Stimulated activated CD8-positive, alpha-beta memory T cell treated with anti-CD3 and anti-CD28 coated beads, Interleukin-4, amount 100 ng/mL, for 1 hour (primary cell): ENCODE data around the gene PLP2.

Experiments
- DNase-seq, 2 donors: peaks; one replicate each; pipeline ENCODE4 v3.0.0-alpha.2; 2020; ENCODE audit warnings: low read depth in 2 of 2, low spot score in 1 of 2

PLP2 gene

DNA sequence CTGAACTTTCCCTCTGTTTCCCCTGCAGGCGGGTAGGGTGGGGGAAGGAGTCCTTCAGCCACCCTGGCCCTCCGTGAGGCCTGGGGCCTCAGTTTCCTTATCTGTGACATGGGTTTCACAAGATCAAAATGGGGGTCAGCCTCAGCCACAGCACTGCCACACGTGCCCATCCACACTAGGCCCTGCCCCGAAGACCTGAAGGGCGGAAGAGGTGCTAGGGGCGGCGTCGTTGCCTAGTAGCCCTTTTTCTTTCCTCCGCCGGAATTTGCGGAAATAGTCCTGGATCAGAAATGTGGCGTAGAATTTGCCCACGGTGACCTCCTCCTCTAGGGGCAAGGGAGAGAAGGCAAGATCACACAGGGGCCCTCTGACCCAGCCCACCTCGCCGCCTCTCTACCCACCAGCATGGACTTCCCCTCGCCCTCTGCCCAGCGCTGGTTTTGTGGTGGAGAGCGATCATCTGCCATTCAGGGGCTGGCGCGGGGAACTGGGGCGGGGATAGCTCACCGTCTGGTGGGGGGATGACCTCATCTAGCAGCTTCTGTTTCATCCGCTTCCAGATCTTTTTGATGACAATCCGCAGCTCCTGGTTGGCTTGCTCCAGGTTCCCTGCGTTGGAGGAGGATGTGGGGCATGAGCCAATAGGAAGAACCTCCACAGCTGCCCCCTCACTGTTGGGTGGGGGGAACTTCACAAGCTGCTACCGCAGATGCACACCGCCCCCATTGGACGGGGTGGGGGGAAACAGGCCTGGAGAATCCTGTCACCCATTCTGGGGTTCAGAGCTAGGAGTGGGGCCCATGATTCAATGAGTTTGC, 37.9 kb downstream of the PLP2 start:
- DNase-seq, result no peak

DNA sequence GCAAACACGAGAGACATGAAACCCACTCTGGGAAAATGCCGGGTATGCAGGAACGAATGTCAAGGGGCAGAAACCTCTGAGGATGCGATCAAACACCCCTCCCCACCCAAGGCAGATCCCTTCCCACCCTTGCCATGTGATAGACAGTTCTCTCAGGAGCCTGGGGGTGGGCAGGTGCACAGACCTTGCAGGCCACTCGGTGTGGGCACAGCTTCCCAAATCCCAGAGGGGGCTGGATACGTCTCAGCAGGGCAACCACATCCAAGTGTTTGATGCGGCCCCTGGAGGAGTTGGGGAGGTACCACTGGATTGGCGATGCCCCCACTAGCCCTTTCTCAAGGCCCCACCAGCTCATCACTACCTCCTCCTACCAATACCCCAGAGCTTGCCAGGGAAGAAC, 38.7 kb downstream of the PLP2 start:
- DNase-seq, result no peak

DNA sequence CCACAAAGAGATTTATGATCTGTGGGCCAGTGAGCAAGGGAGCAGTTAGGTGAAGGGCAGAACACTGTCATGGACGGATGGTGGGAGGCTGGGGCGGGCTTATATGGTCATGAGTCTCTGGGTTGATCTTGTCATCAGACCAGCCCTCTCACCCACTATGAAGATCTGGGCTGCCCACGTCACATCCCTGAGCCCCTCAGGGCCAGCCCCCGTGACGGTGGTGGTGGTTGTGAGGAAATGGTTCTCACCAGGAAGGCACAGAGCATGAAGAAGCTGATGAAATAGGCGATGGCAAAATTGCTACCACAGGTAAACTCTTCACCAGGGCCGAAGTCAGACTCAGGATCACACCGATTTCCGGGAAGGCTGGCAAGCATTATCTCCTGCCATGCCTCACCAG, 39.4 kb downstream of the PLP2 start:
- no peak for DNase-seq

DNA sequence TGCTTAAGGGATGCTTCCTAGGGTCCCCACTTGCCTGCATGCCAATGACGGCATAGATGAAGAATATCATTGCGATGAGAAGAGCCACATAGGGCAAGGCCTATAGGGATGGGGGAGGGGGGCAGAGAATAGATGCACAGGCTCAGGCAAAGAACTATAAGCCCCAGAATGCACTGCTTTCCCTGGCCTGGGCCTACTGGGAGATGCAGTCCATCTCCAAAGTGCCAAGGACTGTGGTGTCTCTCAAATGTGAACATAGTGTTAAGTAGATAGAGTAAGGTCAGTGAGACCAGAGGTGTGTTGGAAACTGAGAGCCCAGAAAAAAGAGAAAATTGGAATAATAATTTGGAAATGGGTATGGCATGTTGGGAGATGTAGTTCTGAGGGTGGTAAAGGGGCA, 40.5 kb downstream of the PLP2 start:
- no peak for DNase-seq

DNA sequence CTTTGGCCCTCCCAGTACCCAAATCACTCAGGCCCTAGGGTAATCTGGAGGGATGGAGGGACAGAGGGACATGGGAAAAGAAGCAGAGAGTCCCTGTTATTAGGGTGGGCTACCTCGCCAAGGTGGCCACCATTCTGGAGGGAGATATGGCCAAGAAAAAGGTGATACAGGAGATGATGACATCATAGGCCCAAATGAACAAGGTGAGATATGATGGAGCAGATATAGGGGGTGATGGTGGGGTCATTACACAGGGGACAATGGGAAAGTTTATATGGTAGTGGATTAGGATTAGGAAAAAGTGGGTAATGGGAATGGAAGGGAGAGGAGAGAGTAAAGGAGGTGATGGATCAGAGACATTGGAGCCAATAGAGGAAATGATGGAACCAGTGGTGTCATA, 41.2 kb downstream of the PLP2 start:
- no peak for DNase-seq

- DNase-seq, result no peak
Measured at GRCh38 chrX:49214416-49214815, 42.7 kb downstream of the PLP2 start.

GRCh38 chrX:49214996-49215526, 43.4 kb downstream of the PLP2 start:
- DNase-seq, result no peak

- DNase-seq, result no peak
Measured at GRCh38 chrX:49220100-49220499, 48.4 kb downstream of the PLP2 start.

DNA sequence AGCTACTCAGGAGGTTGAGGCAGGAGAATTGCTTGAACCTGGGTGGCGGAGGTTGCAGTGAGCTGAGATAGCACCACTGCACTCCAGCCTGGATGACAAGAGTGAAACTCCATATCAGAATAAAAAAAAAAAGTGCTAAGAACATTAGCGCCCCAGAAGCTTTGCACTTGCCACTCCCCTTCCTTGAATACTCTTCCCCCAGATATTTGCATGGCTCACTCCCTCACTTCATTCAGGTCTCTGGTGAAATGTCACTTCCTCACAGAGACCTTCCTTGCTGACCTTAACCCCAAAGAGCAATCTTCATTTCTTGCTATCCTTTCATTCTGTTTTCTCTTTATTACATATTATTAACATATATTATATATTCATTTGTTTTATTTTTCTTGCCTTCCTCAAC, 50.2 kb downstream of the PLP2 start:
- no peak for DNase-seq
